OCI-LY1 (cell line): Measurements from ENCODE around the gene NRP1.

Experiments used
- H2AFZ ChIP-seq: fragments of 200-600 bp; sonication (generic), shearing (Covaris generic); 2 replicates; pipeline ENCODE4 v1.6.0; 2014; ENCODE audit warnings: antibody characterized with exemption, mild to moderate bottlenecking, low read length
- H3F3A ChIP-seq: fragments of 200-600 bp; sonication (generic), shearing (Covaris generic); 2 replicates; pipeline ENCODE4 v1.6.0; 2014; ENCODE audit warnings: mild to moderate bottlenecking, antibody characterized with exemption, low read length, moderate library complexity; ENCODE audit not compliant: insufficient read depth
- H3K27ac ChIP-seq: fragments of 200-600 bp; sonication (generic); 2 replicates; pipeline ENCODE4 v1.5.1; 2014; ENCODE audit warnings: low read length, mixed run types, mild to moderate bottlenecking, low read depth; ENCODE audit not compliant: poor library complexity, severe bottlenecking
- H3K27me3 ChIP-seq: fragments of 200-600 bp; sonication (generic); 2 replicates; pipeline ENCODE4 v1.6.0; 2014; ENCODE audit warnings: antibody characterized with exemption, mild to moderate bottlenecking, low read length, moderate library complexity; ENCODE audit not compliant: insufficient read depth
- H3K36me3 ChIP-seq: fragments of 200-600 bp; sonication (generic); 2 replicates; pipeline ENCODE4 v1.6.1; 2014; ENCODE audit warnings: mild to moderate bottlenecking, antibody characterized with exemption, low read length, moderate library complexity, mixed read lengths; ENCODE audit not compliant: insufficient read depth
- H3K4me1 ChIP-seq: fragments of 200-600 bp; sonication (generic); 2 replicates; pipeline ENCODE4 v1.5.1; 2014; ENCODE audit warnings: mild to moderate bottlenecking, low read length, moderate library complexity; ENCODE audit not compliant: insufficient read depth, severe bottlenecking
- H3K4me2 ChIP-seq: fragments of 200-600 bp; sonication (generic), shearing (Covaris generic); 2 replicates; pipeline ENCODE4 v1.6.1; 2014; ENCODE audit warnings: low read length
- H3K4me3 ChIP-seq: fragments of 200-600 bp; sonication (generic); 2 replicates; pipeline ENCODE4 v1.5.1; 2014; ENCODE audit warnings: low read length, low read depth, mild to moderate bottlenecking, mixed read lengths; ENCODE audit not compliant: poor library complexity, severe bottlenecking
- H3K79me2 ChIP-seq: fragments of 200-600 bp; shearing (Covaris generic); 2 replicates; pipeline ENCODE4 v1.6.1; 2016; ENCODE audit warnings: mixed run types, low read length, mixed read lengths; ENCODE audit not compliant: insufficient read depth
- H3K9ac ChIP-seq: fragments of 200-600 bp; sonication (generic), shearing (Covaris generic); 2 replicates; pipeline ENCODE4 v1.6.1; 2014; ENCODE audit warnings: mild to moderate bottlenecking, low read length, mixed read lengths
- H3K9me2 ChIP-seq: fragments of 200-600 bp; sonication (generic), shearing (Covaris generic); 2 replicates; pipeline ENCODE4 v1.6.1; 2014; ENCODE audit warnings: low read depth, mild to moderate bottlenecking, low read length, mixed read lengths
- H3K9me3 ChIP-seq: fragments of 200-600 bp; shearing (Covaris generic); 2 replicates; pipeline ENCODE4 v1.6.1; 2014; ENCODE audit warnings: low read length, mixed read lengths
- H4K20me1 ChIP-seq: fragments of 200-600 bp; sonication (generic), shearing (Covaris generic); 2 replicates; pipeline ENCODE4 v1.6.0; 2016; ENCODE audit warnings: mild to moderate bottlenecking, low read length; ENCODE audit not compliant: insufficient read depth
- CTCF ChIP-seq: fragments of 200-600 bp; sonication (generic), shearing (Covaris generic); IDR thresholded peaks from 2 replicates; pipeline ENCODE4 v1.5.1; 2017; ENCODE audit warnings: mild to moderate bottlenecking, antibody characterized with exemption, low read length, moderate library complexity, mixed read lengths
- EZH2 ChIP-seq: fragments of 200-600 bp; sonication (generic), shearing (Covaris generic); IDR thresholded peaks from 2 replicates; pipeline ENCODE4 v1.8.0; 2017; ENCODE audit warnings: borderline replicate concordance, mixed run types, mild to moderate bottlenecking, antibody characterized with exemption, low read length, moderate library complexity, mixed read lengths

Gene NRP1

GRCh38 chr10:33290321-33291052, 44.0 kb downstream of the NRP1 start:
- Histone ChIP-seq H3K4me3 (no peak overlapping the region), H3K4me2 (no peak overlapping the region), H3K79me2 (no peaks in the 10 kb centered on the region), H3F3A (no peaks in the 10 kb centered on the region), H3K27ac (no peak overlapping the region), H2AFZ (no peak overlapping the region), H4K20me1 (no peaks in the 10 kb centered on the region), H3K27me3 (no peaks in the 10 kb centered on the region), H3K9me3 (no peaks in the 10 kb centered on the region), H3K36me3 (no peaks in the 10 kb centered on the region), H3K4me1 (no peaks in the 10 kb centered on the region), H3K9ac (no peak overlapping the region), H3K9me2 (no peaks in the 10 kb centered on the region)
- no peak for TF ChIP-seq CTCF
- TF ChIP-seq EZH2 = no peak

GRCh38 chr10:33289776-33290175, 44.7 kb downstream of the NRP1 start:
- TF ChIP-seq EZH2 (no peak), CTCF (no peak)
- Histone ChIP-seq H3K4me1 (no peaks in the 10 kb centered on the region), H3K79me2 (no peaks in the 10 kb centered on the region), H2AFZ (no peak overlapping the region), H3F3A (no peaks in the 10 kb centered on the region), H3K4me2 (no peak overlapping the region), H3K36me3 (no peaks in the 10 kb centered on the region), H3K9me2 (no peaks in the 10 kb centered on the region), H3K27me3 (no peaks in the 10 kb centered on the region), H3K9me3 (no peaks in the 10 kb centered on the region), H3K4me3 (no peak overlapping the region), H3K27ac (no peak overlapping the region), H3K9ac (no peak overlapping the region), H4K20me1 (no peaks in the 10 kb centered on the region)

- H3K27me3 ChIP-seq = no peaks in the 10 kb centered on the region
- no peak overlapping the region for H3K4me3 ChIP-seq
- no peak overlapping the region for H3K27ac ChIP-seq
- no peak overlapping the region for H2AFZ ChIP-seq
- H4K20me1 ChIP-seq = no peaks in the 10 kb centered on the region
- H3K9ac ChIP-seq = no peak overlapping the region
- H3K9me2 ChIP-seq = no peaks in the 10 kb centered on the region
- TF ChIP-seq EZH2 (no peak), CTCF (no peak)
- no peak overlapping the region for H3K4me2 ChIP-seq
- H3K36me3 ChIP-seq = no peaks in the 10 kb centered on the region
- H3K79me2 ChIP-seq = no peaks in the 10 kb centered on the region
- no peaks in the 10 kb centered on the region for H3K9me3 ChIP-seq
- H3F3A ChIP-seq = no peaks in the 10 kb centered on the region
- no peaks in the 10 kb centered on the region for H3K4me1 ChIP-seq
Measured at GRCh38 chr10:33288127-33288526, 46.3 kb downstream of the NRP1 start.
